HG03045 (cell line): Measurements from ENCODE around the gene FTCD.

ENCODE experiments used
- ATAC-seq: cut with Tn5 transposase; IDR thresholded peaks from one replicate; pipeline ENCODE4 v1.9.1; 2021; ENCODE audit warnings: mild to moderate bottlenecking, moderate library complexity; ENCODE audit not compliant: unreplicated experiment

FTCD gene

GRCh38 chr21:46124926-46125845, 30.2 kb downstream of the FTCD start:
- ATAC-seq = no peak

- ATAC-seq = no peak
Measured at GRCh38 chr21:46124083-46124925, 31.1 kb downstream of the FTCD start.

GRCh38 chr21:46122758-46123683, 32.4 kb downstream of the FTCD start:
- ATAC-seq = no peak

- ATAC-seq = no peak
Measured at GRCh38 chr21:46122237-46122671, 33.1 kb downstream of the FTCD start.

GRCh38 chr21:46121286-46122221, 33.8 kb downstream of the FTCD start:
- ATAC-seq = no peak

- ATAC-seq = no peak
Measured at GRCh38 chr21:46120301-46121285, 34.8 kb downstream of the FTCD start.

- ATAC-seq = no peak
Measured at GRCh38 chr21:46119637-46120271, 35.6 kb downstream of the FTCD start.

GRCh38 chr21:46119144-46119636, 36.2 kb downstream of the FTCD start:
- ATAC-seq = no peak

- no peak for ATAC-seq
Measured at GRCh38 chr21:46118316-46119143, 36.8 kb downstream of the FTCD start.

- no peak for ATAC-seq
Measured at GRCh38 chr21:46117586-46118315, 37.6 kb downstream of the FTCD start.

GRCh38 chr21:46116776-46117585, 38.4 kb downstream of the FTCD start:
- ATAC-seq = no peak

- no peak for ATAC-seq
Measured at GRCh38 chr21:46116189-46116775, 39.1 kb downstream of the FTCD start.

- no peak for ATAC-seq
Measured at GRCh38 chr21:46115441-46116188, 39.8 kb downstream of the FTCD start.

- no peak for ATAC-seq
Measured at GRCh38 chr21:46114963-46115362, 40.4 kb downstream of the FTCD start.
